HG02642 (cell line): Measurements from ENCODE around the gene SIPA1L3.
"Not testable (repeated sequence)": the region's sequence is repeated elsewhere in the genome, so short reads cannot be mapped to it uniquely, and the experiment has no call there.

Experiments used
- ATAC-seq: cut with Tn5 transposase; IDR thresholded peaks from one replicate; pipeline ENCODE4 v1.9.1; 2021; ENCODE audit warnings: mild to moderate bottlenecking; ENCODE audit not compliant: unreplicated experiment, poor library complexity

The SIPA1L3 gene

GRCh38 chr19:38015761-38016160, 108.8 kb downstream of the SIPA1L3 start:
- ATAC-seq: no peak

- ATAC-seq: no peak
Observed at GRCh38 chr19:38017401-38018151, 110.6 kb downstream of the SIPA1L3 start.

GRCh38 chr19:38018694-38019395, 111.8 kb downstream of the SIPA1L3 start:
- ATAC-seq: no peak

GRCh38 chr19:38019396-38019724, 112.4 kb downstream of the SIPA1L3 start:
- ATAC-seq: no peak

GRCh38 chr19:38020311-38020710, 113.3 kb downstream of the SIPA1L3 start:
- no peak for ATAC-seq

GRCh38 chr19:38021352-38021751, 114.3 kb downstream of the SIPA1L3 start:
- ATAC-seq: no peak

GRCh38 chr19:38022791-38023670, 116.0 kb downstream of the SIPA1L3 start:
- no peak for ATAC-seq

- no peak for ATAC-seq
Observed at GRCh38 chr19:38023671-38024541, 116.9 kb downstream of the SIPA1L3 start.

GRCh38 chr19:38024992-38025908, 118.2 kb downstream of the SIPA1L3 start:
- ATAC-seq: no peak

- ATAC-seq: no peak
Observed at GRCh38 chr19:38025909-38026307, 118.9 kb downstream of the SIPA1L3 start.

GRCh38 chr19:38028913-38029510, 122.0 kb downstream of the SIPA1L3 start:
- ATAC-seq: no peak

GRCh38 chr19:38030001-38030400, 123.0 kb downstream of the SIPA1L3 start:
- not testable (repeated sequence) for ATAC-seq

- ATAC-seq: no peak
Observed at GRCh38 chr19:38030686-38031422, 123.8 kb downstream of the SIPA1L3 start.

GRCh38 chr19:38031423-38031770, 124.4 kb downstream of the SIPA1L3 start:
- no peak for ATAC-seq

GRCh38 chr19:38032151-38032550, 125.1 kb downstream of the SIPA1L3 start:
- ATAC-seq: no peak

GRCh38 chr19:38032951-38033350, 125.9 kb downstream of the SIPA1L3 start:
- ATAC-seq: no peak

- peak; percentile 77 for ATAC-seq
Observed at GRCh38 chr19:38033658-38034491, 126.9 kb downstream of the SIPA1L3 start.
